HepG2 (cell line): ENCODE data around the gene PARD3. TPM values are rescaled to one million over a fixed set of nuclear protein-coding genes. Genes with fewer than 3 reads are reported as not detected.

Experiments
- ATAC-seq: fragments of 200-7000 bp; cut with Tn5 transposase; 3 replicates; pipeline ENCODE4 v1.9.1; 2020; ENCODE audit warnings: mild to moderate bottlenecking, moderate library complexity
- BruUV-seq: library from RNA; stranded (reverse); fragments of 400-500 nt; replicated peaks from 2 replicates; lab custom pipeline; 2021; lab: Mats Ljungman, UMichigan
- CTCF ChIA-PET: fragments of 300-600 bp; formaldehyde crosslinking; extraction: SDS; loops from one replicate; lab custom pipeline; 2021; ENCODE audit warnings: low total read pairs, inconsistent platforms, low intra/inter-chr PET ratio; lab: Yijun Ruan, JAX
- POLR2A ChIA-PET: fragments of 350-600 bp; sonication (Branson Sonifier 250); formaldehyde crosslinking; loops from one replicate; lab custom pipeline; 2020; ENCODE audit warnings: antibody characterized with exemption, inconsistent platforms; lab: Yijun Ruan, JAX
- DNase-seq: peaks from one replicate; pipeline ENCODE4 v3.0.0-alpha.2; 2015; ENCODE audit warnings: low spot score
- FAIRE-seq: peaks from 3 replicates; lab custom pipeline; 2011; peaks lifted over from hg19 to GRCh38; lab: Jason Lieb, UNC
- H2AFZ ChIP-seq: one replicate; pipeline ENCODE4 v1.6.1; 2011; ENCODE audit warnings: low read length, inconsistent platforms
- H3K27ac ChIP-seq: fragments of 300-600 bp; 3 replicates; pipeline ENCODE4 v1.8.0; 2011; ENCODE audit warnings: mixed run types, mild to moderate bottlenecking, mixed read lengths, low read length, inconsistent platforms; ENCODE audit not compliant: insufficient read depth; ENCODE audit errors: extremely low read length
- H3K27me3 ChIP-seq, 2 experiments: fragments of 200-600 bp in 1 of 2; 2 replicates in 1 of 2; 3 replicates in 1 of 2; pipeline versions ENCODE4 v1.6.0 to v1.8.0; 2011; ENCODE audit warnings: low read length in 2 of 2, mild to moderate bottlenecking in 2 of 2, moderate library complexity in 2 of 2, inconsistent platforms in 1 of 2; ENCODE audit not compliant: insufficient read depth in 2 of 2, control insufficient read depth in 1 of 2
- H3K36me3 ChIP-seq, 2 experiments: fragments of 200-600 bp in 1 of 2; replicated peaks in 1 of 2; 2 replicates in 1 of 2; 3 replicates in 1 of 2; pipeline versions ENCODE4 v1.5.1 to v1.8.0; 2011; ENCODE audit warnings: low read length in 2 of 2, inconsistent platforms in 1 of 2; ENCODE audit not compliant: insufficient read depth in 2 of 2, control insufficient read depth in 1 of 2
- H3K4me1 ChIP-seq: 2 replicates; pipeline ENCODE4 v1.5.1; 2012; ENCODE audit warnings: low read length, inconsistent platforms; ENCODE audit not compliant: insufficient read depth
- H3K4me2 ChIP-seq: 2 replicates; pipeline ENCODE4 v1.6.0; 2011; ENCODE audit warnings: low read depth, low read length, inconsistent platforms
- H3K4me3 ChIP-seq, 3 experiments: fragments of 200-600 bp in 1 of 3; sonication (generic), shearing (Covaris generic) in 1 of 3; replicated peaks in 1 of 3; 2 replicates each; pipeline ENCODE4 v1.5.1; 2011 to 2016; ENCODE audit warnings: low read length in 3 of 3, inconsistent platforms in 2 of 3, low read depth in 2 of 3, mild to moderate bottlenecking in 2 of 3, control low read depth in 1 of 3, mixed read lengths in 1 of 3; ENCODE audit not compliant: insufficient read depth in 1 of 3
- H3K79me2 ChIP-seq: one replicate; pipeline ENCODE4 v1.6.1; 2011; ENCODE audit warnings: low read length, inconsistent platforms; ENCODE audit not compliant: insufficient read depth
- H3K9ac ChIP-seq: 2 replicates; pipeline ENCODE4 v1.6.0; 2011; ENCODE audit warnings: mild to moderate bottlenecking, low read depth, low read length, inconsistent platforms; ENCODE audit not compliant: insufficient read depth
- H3K9me3 ChIP-seq: 2 replicates; pipeline ENCODE4 v1.5.1; 2012; ENCODE audit warnings: mild to moderate bottlenecking, low read length
- H4K20me1 ChIP-seq: 2 replicates; pipeline ENCODE4 v1.6.0; 2011; ENCODE audit warnings: inconsistent platforms, mild to moderate bottlenecking, low read length, moderate library complexity; ENCODE audit not compliant: insufficient read depth
- FIP1L1 ChIP-seq: fragments of 200-400 bp; formaldehyde crosslinking; IDR thresholded peaks from 2 replicates; pipeline ENCODE4 v1.6.1; 2018; ENCODE audit warnings: low read depth, mild to moderate bottlenecking, low read length, moderate library complexity, borderline replicate concordance; ENCODE audit not compliant: insufficient read depth
- GABPB1 ChIP-seq: IDR thresholded peaks from 2 replicates; pipeline ENCODE4 v1.6.1; 2016; ENCODE audit warnings: mild to moderate bottlenecking, missing genetic modification reagents, moderate library complexity, missing compliant biosample characterization
- KLF15 ChIP-seq: sonication (generic); formaldehyde crosslinking; IDR thresholded peaks from 2 replicates; pipeline ENCODE4 v1.8.1; 2023; ENCODE audit warnings: borderline replicate concordance, mild to moderate bottlenecking, inconsistent platforms, missing genetic modification reagents, mixed read lengths
- POLR2G ChIP-seq: fragments of 200-400 bp; formaldehyde crosslinking; IDR thresholded peaks from 2 replicates; pipeline ENCODE4 v1.6.1; 2018; ENCODE audit warnings: mild to moderate bottlenecking, low read depth, low read length, moderate library complexity
- SIN3B ChIP-seq: fragments of 150-350 bp; IDR thresholded peaks from 2 replicates; pipeline ENCODE4 v1.6.1; 2014; ENCODE audit warnings: low read length
- ZNF160 ChIP-seq: sonication (generic); formaldehyde crosslinking; IDR thresholded peaks from 2 replicates; pipeline ENCODE4 v1.8.0; 2022; ENCODE audit warnings: mild to moderate bottlenecking, inconsistent platforms, missing genetic modification reagents
- ZNF510 ChIP-seq: sonication (generic); formaldehyde crosslinking; IDR thresholded peaks from 2 replicates; pipeline ENCODE4 v1.4.0; 2020; ENCODE audit warnings: low read depth, mild to moderate bottlenecking, missing genetic modification reagents
- ZNF556 ChIP-seq: sonication (generic); formaldehyde crosslinking; IDR thresholded peaks from 2 replicates; pipeline ENCODE4 v1.4.0; 2020; ENCODE audit warnings: mild to moderate bottlenecking, missing genetic modification reagents, borderline replicate concordance
- ZNF597 ChIP-seq: sonication (generic); formaldehyde crosslinking; IDR thresholded peaks from 2 replicates; pipeline ENCODE4 v1.5.0; 2020; ENCODE audit warnings: missing genetic modification reagents
- ZNF777 ChIP-seq: sonication (generic); formaldehyde crosslinking; IDR thresholded peaks from 2 replicates; pipeline ENCODE4 v1.4.0; 2020; ENCODE audit warnings: missing genetic modification reagents
- WGBS: methylation state at CpG from one replicate; pipeline ENCODE4 v1.1.6; 2017; ENCODE audit warnings: low lambda C conversion rate; 5-methylcytosine and 5-hydroxymethylcytosine counted together
- in situ Hi-C: cut with HindIII; loops from 2 replicates; pipeline ENCODE4 v1.10.0; 2017; ENCODE audit warnings: low pct_unique_long_range_greater_than_20kb; ENCODE audit not compliant: extremely low pct_ligation_motif_present
- intact Hi-C: fragments of 100-400 bp; cut with micrococcal nuclease; formaldehyde crosslinking; loops from one replicate; pipeline ENCODE4 v1.10.0; 2022; ENCODE audit not compliant: unreplicated experiment
- polyA plus RNA-seq, 8 experiments: library from polyadenylated mRNA; depleted of rRNA in 3 of 8; stranded (reverse) in 7 of 8; unstranded in 1 of 8; fragments of >200 nt; fragmentation: Illumina TruSeq in 4 of 8; extraction: Trizol in 4 of 8; gene quantifications; 2 replicates each; pipeline versions ENCODE4 v1.2.1 to v1.2.3, GENCODE V29; 2011 to 2016; ENCODE audit warnings: low read depth in 4 of 8, missing spikeins in 1 of 8, mixed read lengths in 1 of 8; ENCODE audit not compliant: insufficient read depth in 1 of 8
- total RNA-seq, 5 experiments: library from RNA; depleted of rRNA; stranded (reverse); fragments of >200 nt; fragmentation: Illumina TruSeq; extraction: Trizol; gene quantifications; 2 replicates each; pipeline ENCODE4 v1.2.3, GENCODE V29; 2016; ENCODE audit warnings: low read depth in 1 of 5
- TF ChIP-seq, protein P1 (sequence below): sonication (generic); formaldehyde crosslinking; IDR thresholded peaks from 2 replicates; pipeline ENCODE4; 2020; ENCODE audit warnings: missing genetic modification reagents, mild to moderate bottlenecking, borderline replicate concordance
- TF ChIP-seq, protein P2 (sequence below): sonication (generic); formaldehyde crosslinking; IDR thresholded peaks from 2 replicates; pipeline ENCODE4 v1.4.0; 2020; ENCODE audit warnings: missing genetic modification reagents

Gene PARD3
- total and polyA plus RNA-seq, 2 of the 13 experiments (the other 11 are each of a cell fraction or from before 2014, with no cell fraction given): 40.9 to 60.0 TPM

- TF ChIP-seq, protein P1, sequence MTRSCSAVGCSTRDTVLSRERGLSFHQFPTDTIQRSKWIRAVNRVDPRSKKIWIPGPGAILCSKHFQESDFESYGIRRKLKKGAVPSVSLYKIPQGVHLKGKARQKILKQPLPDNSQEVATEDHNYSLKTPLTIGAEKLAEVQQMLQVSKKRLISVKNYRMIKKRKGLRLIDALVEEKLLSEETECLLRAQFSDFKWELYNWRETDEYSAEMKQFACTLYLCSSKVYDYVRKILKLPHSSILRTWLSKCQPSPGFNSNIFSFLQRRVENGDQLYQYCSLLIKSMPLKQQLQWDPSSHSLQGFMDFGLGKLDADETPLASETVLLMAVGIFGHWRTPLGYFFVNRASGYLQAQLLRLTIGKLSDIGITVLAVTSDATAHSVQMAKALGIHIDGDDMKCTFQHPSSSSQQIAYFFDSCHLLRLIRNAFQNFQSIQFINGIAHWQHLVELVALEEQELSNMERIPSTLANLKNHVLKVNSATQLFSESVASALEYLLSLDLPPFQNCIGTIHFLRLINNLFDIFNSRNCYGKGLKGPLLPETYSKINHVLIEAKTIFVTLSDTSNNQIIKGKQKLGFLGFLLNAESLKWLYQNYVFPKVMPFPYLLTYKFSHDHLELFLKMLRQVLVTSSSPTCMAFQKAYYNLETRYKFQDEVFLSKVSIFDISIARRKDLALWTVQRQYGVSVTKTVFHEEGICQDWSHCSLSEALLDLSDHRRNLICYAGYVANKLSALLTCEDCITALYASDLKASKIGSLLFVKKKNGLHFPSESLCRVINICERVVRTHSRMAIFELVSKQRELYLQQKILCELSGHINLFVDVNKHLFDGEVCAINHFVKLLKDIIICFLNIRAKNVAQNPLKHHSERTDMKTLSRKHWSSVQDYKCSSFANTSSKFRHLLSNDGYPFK: no peak
Observed at GRCh38 chr10:34479520-34480179, 335.4 kb downstream of the PARD3 start (continued).

- Histone ChIP-seq H4K20me1 (no peaks in the 10 kb centered on the region; the same call in 1 of the 2 replicates), H3K9me3 (no peaks in the 10 kb centered on the region), H3K4me2 (no peak overlapping the region), H3K4me1 (peaks cover 48% of the 10 kb centered on the region), H3K4me3 (no peak overlapping the region), H3K79me2 (no peaks in the 10 kb centered on the region), H3K36me3 (no peaks in the 10 kb centered on the region), H3K27ac (no peak overlapping the region), H3K9ac (no peak overlapping the region), H3K27me3 (no peaks in the 10 kb centered on the region), H2AFZ (no peak overlapping the region)
- BruUV-seq: no TSS peak
- ChIA-PET POLR2A (no interaction called here), CTCF (no interaction called here)
- intact Hi-C loops: no loop called here
- in situ Hi-C loops: no loop called here
- DNase-seq (no peak), ATAC-seq (no peak), FAIRE-seq (no peak)
- TF ChIP-seq POLR2G (no peak), ZNF510 (CRISPR knock-in tag) (no peak), ZNF556 (CRISPR knock-in tag) (no peak), KLF15 (CRISPR knock-in tag) (no peak), ZNF597 (CRISPR knock-in tag) (no peak), GABPB1 (CRISPR knock-in tag) (no peak), ZNF160 (CRISPR knock-in tag) (no peak), ZNF777 (no peak), SIN3B (no peak), FIP1L1 (no peak)
- TF ChIP-seq, protein P2, sequence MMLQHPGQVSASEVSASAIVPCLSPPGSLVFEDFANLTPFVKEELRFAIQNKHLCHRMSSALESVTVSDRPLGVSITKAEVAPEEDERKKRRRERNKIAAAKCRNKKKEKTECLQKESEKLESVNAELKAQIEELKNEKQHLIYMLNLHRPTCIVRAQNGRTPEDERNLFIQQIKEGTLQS (CRISPR knock-in tag): no peak
- WGBS: 90% methylated on average over 2 of the region's 2 CpGs
Observed at GRCh38 chr10:34477249-34477648, 337.8 kb downstream of the PARD3 start.
